Lung microvascular endothelial cell (primary cell): ENCODE measurements around the gene IFT43. TPM values are rescaled to one million over a fixed set of nuclear protein-coding genes. Genes with fewer than 3 reads are reported as not detected.

Source experiments
- DNase-seq, 2 donors: peaks; one replicate each; pipeline versions ENCODE4 v3.0.0 to v3.0.0-alpha.2; 2010; ENCODE audit warnings: low read depth in 2 of 2
- total RNA-seq: library from RNA; depleted of rRNA; stranded (reverse); fragments of >200 nt; gene quantifications from 2 replicates; pipeline ENCODE4 v1.2.1, GENCODE V29; 2014

The IFT43 gene
- total RNA-seq, 1 donor from 2014 or later: 22.6 TPM

- DNase-seq: no peak
Measured at GRCh38 chr14:76077340-76077739, 91.8 kb downstream of the IFT43 start.

DNA sequence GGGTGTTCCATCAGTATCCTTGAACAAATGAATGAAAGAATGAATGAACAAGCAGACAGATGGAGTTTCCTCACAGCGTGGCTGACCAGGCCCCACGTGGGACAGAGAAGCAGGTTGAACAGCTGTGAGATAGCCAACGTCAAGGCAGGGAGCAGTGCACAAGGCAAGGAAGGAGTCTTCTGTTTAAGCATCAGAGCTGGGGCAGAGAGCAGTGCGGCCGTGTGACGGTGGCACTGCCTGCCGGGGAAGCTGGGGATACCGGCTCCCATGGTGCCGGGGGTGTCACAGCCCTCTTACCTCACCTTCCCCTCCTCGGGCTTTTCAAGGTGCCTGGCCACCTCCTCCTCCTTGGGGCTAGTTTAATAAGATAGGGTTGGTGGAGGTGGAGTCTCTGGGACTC is 92.9 kb downstream of the IFT43 start:
- no peak for DNase-seq

- no peak for DNase-seq
Measured at GRCh38 chr14:76080025-76080424, 94.5 kb downstream of the IFT43 start.

- DNase-seq: no peak
Measured at GRCh38 chr14:76080471-76080870, 94.9 kb downstream of the IFT43 start.

DNA sequence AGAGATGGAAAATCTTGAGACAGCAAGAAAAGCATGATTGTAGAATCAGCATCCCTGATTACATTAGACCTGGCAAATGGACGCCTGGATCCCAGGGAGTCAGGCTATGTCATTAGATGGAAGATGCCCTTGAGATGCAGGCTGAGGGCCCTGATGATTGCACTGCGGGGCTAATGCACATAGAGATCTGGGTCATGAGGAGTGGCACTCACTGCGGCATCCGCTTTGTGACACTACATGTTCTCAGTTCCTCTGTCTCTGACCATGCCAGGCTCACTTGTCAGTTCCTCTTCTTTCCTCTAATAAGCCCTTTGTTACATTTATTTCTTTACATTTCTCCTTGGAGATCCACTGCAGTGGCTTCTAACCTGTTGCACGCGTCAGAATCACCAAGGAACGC is 96.1 kb downstream of the IFT43 start:
- no peak for DNase-seq

- DNase-seq: no peak
Measured at GRCh38 chr14:76083796-76084765, 98.5 kb downstream of the IFT43 start.

DNA sequence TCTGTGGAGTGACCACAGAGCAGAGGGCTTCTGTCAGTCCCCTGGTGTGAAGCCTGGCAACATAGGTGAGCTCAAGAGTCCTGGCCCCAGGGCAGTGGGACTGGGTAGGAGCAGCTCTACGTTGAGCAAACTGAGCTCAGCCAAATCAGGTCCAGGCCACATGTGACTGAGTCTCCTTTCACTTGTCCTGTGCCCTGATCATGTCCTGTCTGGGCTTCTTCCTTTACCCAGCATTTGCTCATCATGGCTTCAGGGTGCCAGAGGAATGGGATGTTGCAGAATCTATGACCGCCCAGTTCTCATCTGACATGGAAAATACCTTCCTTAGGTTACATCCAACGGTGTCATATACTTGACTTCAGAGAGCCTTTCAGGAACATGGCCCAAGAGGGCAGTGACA is 99.8 kb downstream of the IFT43 start:
- no peak for DNase-seq

DNA sequence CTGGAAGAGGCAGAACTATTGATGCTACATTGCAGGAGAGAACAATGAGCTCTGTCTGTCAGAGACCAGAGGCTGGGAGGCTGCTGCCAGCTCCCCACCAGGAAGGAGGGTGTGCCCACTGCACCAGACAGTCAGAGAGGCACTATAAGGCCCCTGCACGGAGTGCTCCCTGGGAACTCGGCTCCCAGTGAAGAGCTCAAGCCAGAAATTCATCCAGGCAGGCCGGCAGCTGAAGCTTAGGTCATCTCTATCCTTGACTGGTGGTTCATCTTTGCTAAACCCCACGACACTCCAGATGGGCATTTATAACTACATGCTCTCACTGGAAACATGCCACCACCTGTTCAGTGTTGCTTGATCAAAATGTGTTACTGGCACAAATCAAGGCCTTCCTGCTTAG is 101.1 kb downstream of the IFT43 start:
- DNase-seq: no peak

DNA sequence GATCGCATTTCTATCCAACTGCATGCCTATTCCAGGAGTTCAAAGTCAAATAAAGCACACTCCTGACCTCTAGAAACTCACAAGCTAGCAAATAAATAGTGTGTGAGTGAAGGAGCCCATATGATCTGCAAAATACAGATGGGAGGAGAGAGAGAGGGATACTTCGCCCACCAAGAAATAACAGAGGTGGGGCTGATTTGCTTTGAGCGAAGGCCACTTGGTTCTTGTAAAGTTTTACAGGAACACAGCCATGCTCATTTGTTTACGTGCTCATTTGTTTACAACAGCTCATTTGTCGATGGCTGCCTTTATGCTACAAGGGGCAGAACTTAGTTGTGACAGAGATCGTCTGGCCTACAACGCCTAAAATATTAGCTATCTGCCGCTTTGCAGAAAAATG is 102.8 kb downstream of the IFT43 start:
- no peak for DNase-seq

GRCh38 chr14:76088771-76089571 is 103.4 kb downstream of the IFT43 start:
- no peak for DNase-seq

DNA sequence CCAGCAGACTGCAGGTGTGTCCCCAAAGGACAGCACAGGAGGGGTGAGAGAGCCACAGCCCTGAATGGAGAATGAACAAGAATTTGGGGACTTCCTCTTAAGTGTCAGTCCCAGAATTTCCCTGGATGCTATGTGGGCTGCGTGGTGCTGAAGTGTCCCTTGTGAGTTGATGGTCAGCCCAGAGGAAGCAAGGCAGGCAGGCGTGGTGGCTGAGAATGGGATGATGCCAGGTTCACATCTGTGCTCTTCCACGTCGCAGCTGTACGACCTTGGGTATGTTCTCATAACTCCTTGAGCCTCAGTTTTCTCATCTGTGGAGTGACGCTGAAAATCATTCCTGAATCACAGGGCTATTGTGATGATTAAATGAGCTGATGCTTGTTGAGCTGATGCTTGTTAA is 104.0 kb downstream of the IFT43 start:
- no peak for DNase-seq

DNA sequence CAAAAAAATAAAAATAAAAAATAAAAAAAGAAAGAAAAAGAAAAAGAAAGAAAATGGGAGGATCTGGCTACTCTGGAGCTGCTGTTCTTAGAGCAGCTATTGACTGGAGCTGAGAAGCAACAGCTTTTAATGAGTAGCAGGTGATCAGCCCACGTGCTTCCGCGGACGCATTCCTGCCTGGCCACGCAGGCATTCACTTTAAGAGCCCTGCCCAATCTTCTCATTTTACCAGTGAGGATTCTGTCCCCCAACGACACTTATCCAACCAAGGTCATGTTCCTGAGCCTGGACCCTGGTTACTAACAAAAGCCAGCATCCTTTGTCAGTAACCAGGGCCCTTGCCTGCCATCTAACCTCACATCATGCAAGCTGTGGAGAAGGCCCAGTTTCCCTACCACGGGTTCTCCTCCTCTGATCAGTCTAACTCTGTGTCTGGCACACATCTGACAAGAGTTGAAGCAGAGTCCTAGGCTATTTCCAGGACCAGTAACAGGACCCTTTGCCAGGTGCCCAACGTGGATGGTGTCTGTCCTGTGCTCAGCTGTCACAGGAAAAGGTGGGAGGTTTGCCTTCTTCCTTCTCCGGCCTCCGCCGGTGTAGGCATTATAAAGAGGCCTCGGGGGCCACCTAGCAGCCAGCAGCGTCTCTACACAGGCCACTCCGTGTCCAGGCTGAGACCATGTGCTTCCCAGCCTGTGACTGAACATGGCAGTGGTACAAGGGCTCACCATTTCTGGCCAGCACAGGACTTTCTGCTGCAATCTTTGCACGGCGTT is 105.2 kb downstream of the IFT43 start:
- DNase-seq: peak; percentile 36 to 57

- no peak for DNase-seq
Measured at GRCh38 chr14:76093077-76093476, 107.5 kb downstream of the IFT43 start.

DNA sequence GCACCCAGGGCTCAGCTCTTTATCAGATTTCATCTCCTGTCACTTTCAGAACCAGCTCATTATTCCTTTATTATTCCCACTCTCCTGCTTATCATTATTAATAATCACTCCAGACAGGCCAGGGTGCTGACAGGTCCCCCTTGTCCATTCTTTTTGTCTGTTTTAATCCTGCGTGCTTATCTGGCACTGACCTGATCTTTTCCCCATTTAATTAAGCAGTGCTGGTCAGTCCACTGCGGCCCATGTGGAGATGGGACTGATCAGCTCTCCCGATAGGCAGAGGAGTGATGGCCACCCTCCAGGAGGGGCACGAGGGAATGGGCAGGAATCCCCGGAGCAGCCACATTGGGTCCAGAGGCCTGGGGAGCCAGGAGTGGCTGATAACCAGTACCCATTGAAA is 110.7 kb downstream of the IFT43 start:
- no peak for DNase-seq

DNA sequence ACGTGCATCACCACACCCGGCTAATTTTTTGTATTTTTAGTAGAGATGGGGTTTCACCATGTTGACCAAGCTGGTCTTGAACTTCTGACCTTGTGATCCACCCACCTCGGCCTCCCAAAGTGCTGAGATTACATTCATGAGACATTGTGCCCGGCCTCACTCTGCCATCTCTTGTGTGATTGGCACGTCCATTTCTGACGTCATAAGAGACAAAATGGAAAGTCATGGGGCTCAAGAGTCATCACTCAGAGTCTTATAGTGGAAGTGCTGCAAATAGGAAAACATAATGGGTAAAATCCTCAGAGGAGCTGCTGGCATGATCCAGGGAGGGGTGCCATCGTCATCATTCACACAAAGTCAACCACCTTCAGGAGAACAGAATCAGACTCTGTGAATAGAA is 112.0 kb downstream of the IFT43 start:
- no peak for DNase-seq

DNA sequence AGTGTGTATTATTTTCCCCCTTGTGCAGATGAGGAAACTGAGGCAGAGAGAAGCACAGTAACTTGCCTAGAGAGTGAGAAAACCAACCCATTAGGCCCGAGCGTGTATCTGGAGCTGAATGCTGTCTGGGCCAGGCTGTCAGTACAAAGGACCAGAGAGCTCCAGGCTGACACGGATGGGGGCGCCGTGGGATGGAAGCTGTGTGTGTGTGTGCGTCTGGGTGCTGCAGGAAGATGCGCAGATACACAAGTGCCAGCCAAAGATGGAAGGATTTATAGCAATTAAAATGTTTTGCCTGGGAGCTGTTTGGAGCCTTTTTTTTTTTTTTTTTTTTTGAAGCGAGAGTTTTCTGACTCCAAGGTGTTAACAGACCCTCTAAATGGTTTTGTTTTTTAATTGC is 112.5 kb downstream of the IFT43 start:
- DNase-seq: no peak

GRCh38 chr14:76098916-76099675 is 113.5 kb downstream of the IFT43 start:
- DNase-seq: no peak

DNA sequence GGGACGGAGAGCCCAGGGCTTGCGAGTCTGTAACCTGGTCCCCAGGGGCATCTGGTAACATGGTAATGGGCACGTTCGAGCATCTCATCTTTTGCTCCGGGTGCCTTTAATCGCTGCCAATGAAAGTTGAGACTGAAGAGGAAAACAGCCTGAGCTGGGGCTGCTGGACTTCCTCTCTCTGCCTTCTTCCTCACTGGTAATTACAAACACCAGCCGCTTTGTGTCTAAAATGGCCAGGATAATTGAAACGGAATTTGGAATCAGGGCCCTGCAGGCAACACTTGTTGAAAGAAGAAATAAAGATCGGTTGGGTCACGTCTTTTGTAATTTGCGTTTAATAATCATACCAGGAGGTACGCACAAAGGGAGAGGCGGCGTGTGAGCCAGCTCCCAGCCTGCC is 114.7 kb downstream of the IFT43 start:
- no peak for DNase-seq

DNA sequence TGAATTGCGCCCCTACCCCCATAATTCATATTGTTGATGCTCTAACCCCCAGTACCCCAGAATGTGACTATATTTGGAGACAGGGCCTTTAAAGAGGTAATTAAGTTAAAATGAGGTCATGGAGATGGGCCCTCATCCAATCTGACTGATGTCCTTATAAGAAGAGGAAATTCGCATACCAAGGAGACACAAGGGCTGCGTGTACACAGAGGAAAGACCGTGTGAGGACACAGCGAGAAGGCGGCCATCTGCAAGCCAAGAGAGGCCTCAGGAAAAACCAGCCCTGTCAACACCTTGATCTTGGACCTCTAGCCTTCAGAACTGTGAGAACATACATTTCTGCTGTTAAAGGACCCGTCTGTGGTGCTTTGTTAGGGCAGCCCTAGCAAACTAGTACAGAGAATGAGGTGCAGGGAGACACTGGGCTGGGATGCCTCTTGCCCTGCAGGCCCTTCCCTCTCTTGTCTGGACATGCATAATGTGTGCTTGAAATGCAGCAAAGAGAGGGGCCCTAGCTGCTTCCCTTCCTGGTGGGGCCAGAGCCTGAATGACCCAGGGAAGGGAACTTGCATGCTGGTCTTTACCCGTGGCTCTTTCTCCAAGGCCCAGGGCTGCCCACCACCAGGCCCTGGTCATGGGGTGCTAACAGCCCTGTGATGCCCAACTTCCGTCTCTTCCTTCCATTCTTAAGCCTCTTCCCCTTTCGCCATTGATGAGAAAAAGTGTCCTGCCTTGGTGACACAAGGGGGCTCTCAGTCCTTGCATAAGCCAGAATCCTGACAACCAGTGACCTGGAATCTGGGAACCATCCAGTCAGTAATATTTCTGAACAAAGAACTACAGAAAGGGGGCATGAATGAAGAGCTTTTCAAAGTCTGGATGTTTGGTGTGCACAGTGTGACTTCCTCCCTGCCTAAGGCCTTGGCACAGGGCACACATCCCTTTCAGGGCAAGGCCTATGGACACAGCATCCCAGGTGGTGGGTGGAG is 116.1 kb downstream of the IFT43 start:
- peak in 1 of 2 donors; percentile 2 for DNase-seq
